GM12878 (cell line): ENCODE data around the gene TSPAN5. TPM values are rescaled to one million over a fixed set of nuclear protein-coding genes. Genes with fewer than 3 reads are reported as not detected.

Experiments
- HCFC1 ChIP-seq: fragments of 150-350 bp; IDR thresholded peaks from 2 replicates; pipeline ENCODE4 v1.6.1; 2014; ENCODE audit warnings: low read length
- HDAC2 ChIP-seq: fragments of 200-600 bp; sonication (generic); IDR thresholded peaks from 2 replicates; pipeline ENCODE4 v1.6.1; 2017
- HDGF ChIP-seq: fragments of 450-650 bp; IDR thresholded peaks from 2 replicates; pipeline ENCODE4 v1.6.1; 2016; ENCODE audit warnings: antibody characterized with exemption
- KLF5 ChIP-seq: fragments of 450-650 bp; IDR thresholded peaks from 2 replicates; pipeline ENCODE4 v1.6.1; 2014; ENCODE audit warnings: mild to moderate bottlenecking; ENCODE audit not compliant: partially characterized antibody
- MEF2A ChIP-seq: IDR thresholded peaks from 2 replicates; pipeline ENCODE4 v1.6.1; 2011; ENCODE audit warnings: low read depth, mild to moderate bottlenecking, low read length, moderate library complexity; ENCODE audit not compliant: insufficient read depth
- MXI1 ChIP-seq: fragments of 150-350 bp; IDR thresholded peaks from 2 replicates; pipeline ENCODE4 v1.6.1; 2011; ENCODE audit warnings: low read depth, mild to moderate bottlenecking, inconsistent platforms, low read length, improper control_type of control experiment
- NBN ChIP-seq: fragments of 450-650 bp; IDR thresholded peaks from 2 replicates; pipeline ENCODE4 v1.6.1; 2016
- NFYA ChIP-seq: IDR thresholded peaks from 2 replicates; pipeline ENCODE4 v1.6.1; 2011; ENCODE audit warnings: low read depth, mild to moderate bottlenecking, low read length, improper control_type of control experiment, borderline replicate concordance
- NR2C1 ChIP-seq: fragments of 450-650 bp; IDR thresholded peaks from 2 replicates; pipeline ENCODE4 v1.6.1; 2017; ENCODE audit warnings: antibody characterized with exemption, mild to moderate bottlenecking, moderate library complexity
- SUPT20H ChIP-seq: IDR thresholded peaks from 2 replicates; pipeline ENCODE4 v1.6.1; 2011; ENCODE audit warnings: low read depth, mild to moderate bottlenecking, low read length, moderate library complexity, borderline replicate concordance; ENCODE audit not compliant: control insufficient read depth
- ZNF622 ChIP-seq: fragments of 450-650 bp; IDR thresholded peaks from 2 replicates; pipeline ENCODE4 v1.6.1; 2017; ENCODE audit warnings: mild to moderate bottlenecking, inconsistent platforms
- ZZZ3 ChIP-seq: IDR thresholded peaks from 2 replicates; pipeline ENCODE4 v1.6.1; 2011; ENCODE audit warnings: low read depth; ENCODE audit not compliant: control insufficient read depth, insufficient read length
- polyA plus RNA-seq, 11 experiments: library from polyadenylated mRNA; depleted of rRNA in 4 of 11; unstranded in 6 of 11; stranded (reverse) in 5 of 11; fragments of >200 nt; fragmentation: Nextera tagmentation in 4 of 11; fragmentation: Illumina TruSeq in 1 of 11; extraction: Ambion mirVana in 4 of 11; extraction: Trizol in 1 of 11; gene quantifications; 1 replicate in 1 of 11; 2 replicates in 10 of 11; pipeline versions ENCODE4 v1.2.1 to v1.2.3, GENCODE V29; 2011 to 2016; ENCODE audit warnings: inconsistent platforms in 2 of 11, missing spikeins in 2 of 11, low read depth in 1 of 11
- total RNA-seq, 4 experiments: library from RNA; depleted of rRNA in 3 of 4; stranded (reverse); fragments of >200 nt in 3 of 4; fragmentation: Illumina TruSeq in 1 of 4; extraction: Trizol in 1 of 4; gene quantifications; 2 replicates each; pipeline versions ENCODE4 v1.2.1 to v1.2.3, GENCODE V29; 2013 to 2021
- TF ChIP-seq, protein P1 (sequence below), 3 experiments: IDR thresholded peaks in 2 of 3; conservative IDR thresholded peaks in 1 of 3; 2 replicates each; pipeline ENCODE4 v1.5.1; 2011; ENCODE audit warnings: low read depth in 3 of 3, low read length in 3 of 3, mild to moderate bottlenecking in 3 of 3, control low read depth in 2 of 3, moderate library complexity in 2 of 3, inconsistent platforms in 1 of 3, mixed read lengths in 1 of 3; ENCODE audit not compliant: control insufficient read depth in 2 of 3, insufficient read depth in 1 of 3; ENCODE audit errors: extremely low read depth in 1 of 3
- TF ChIP-seq, protein P2 (sequence below): fragments of 450-650 bp; IDR thresholded peaks from 2 replicates; pipeline ENCODE4 v1.6.1; 2017; ENCODE audit warnings: low read depth, mild to moderate bottlenecking, moderate library complexity
- TF ChIP-seq, protein P3 (sequence below): fragments of 450-650 bp; IDR thresholded peaks from 2 replicates; pipeline ENCODE4 v1.6.1; 2018; ENCODE audit warnings: mild to moderate bottlenecking, low read depth, moderate library complexity; ENCODE audit not compliant: partially characterized antibody

Gene TSPAN5
- total and polyA plus RNA-seq, 10 of the 15 experiments (the other 5 are each of a cell fraction or from before 2014, with no cell fraction given): 0.09 to 8.2 (median 0.27) TPM

DNA sequence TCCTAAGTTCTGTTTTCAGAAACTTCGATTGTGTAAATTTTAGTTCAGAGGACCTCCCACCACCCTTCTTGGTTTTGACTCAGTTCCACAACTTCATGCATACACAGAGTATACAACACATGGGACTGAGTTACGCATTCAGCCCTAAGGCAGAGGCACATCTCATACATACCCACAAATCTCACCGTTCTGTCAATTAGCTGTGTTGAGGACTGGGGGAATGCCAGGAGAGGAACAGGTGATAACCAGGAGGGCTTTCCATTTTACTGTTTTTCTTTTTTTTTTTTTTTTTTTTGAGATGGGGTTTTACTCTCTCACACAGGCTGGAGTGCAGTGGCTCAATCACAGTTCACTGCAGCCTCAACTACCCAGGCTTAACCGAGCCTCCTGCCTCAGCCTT is 150.2 kb downstream of the TSPAN5 start (continued):
- TF ChIP-seq, protein P1, sequence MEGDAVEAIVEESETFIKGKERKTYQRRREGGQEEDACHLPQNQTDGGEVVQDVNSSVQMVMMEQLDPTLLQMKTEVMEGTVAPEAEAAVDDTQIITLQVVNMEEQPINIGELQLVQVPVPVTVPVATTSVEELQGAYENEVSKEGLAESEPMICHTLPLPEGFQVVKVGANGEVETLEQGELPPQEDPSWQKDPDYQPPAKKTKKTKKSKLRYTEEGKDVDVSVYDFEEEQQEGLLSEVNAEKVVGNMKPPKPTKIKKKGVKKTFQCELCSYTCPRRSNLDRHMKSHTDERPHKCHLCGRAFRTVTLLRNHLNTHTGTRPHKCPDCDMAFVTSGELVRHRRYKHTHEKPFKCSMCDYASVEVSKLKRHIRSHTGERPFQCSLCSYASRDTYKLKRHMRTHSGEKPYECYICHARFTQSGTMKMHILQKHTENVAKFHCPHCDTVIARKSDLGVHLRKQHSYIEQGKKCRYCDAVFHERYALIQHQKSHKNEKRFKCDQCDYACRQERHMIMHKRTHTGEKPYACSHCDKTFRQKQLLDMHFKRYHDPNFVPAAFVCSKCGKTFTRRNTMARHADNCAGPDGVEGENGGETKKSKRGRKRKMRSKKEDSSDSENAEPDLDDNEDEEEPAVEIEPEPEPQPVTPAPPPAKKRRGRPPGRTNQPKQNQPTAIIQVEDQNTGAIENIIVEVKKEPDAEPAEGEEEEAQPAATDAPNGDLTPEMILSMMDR (IDR thresholded peaks at IDR 0.05 in 2 of 3, conservative IDR thresholded peaks at IDR 0.05 in 1 of 3; ENCODE audit: control insufficient read depth in 2 of 3, extremely low read depth in 1 of 3, insufficient read depth in 1 of 3, low read depth in 3 of 3, low read length in 3 of 3): no peak
- no peak for TF ChIP-seq NR2C1
- TF ChIP-seq HDAC2: no peak
- TF ChIP-seq, protein P2, sequence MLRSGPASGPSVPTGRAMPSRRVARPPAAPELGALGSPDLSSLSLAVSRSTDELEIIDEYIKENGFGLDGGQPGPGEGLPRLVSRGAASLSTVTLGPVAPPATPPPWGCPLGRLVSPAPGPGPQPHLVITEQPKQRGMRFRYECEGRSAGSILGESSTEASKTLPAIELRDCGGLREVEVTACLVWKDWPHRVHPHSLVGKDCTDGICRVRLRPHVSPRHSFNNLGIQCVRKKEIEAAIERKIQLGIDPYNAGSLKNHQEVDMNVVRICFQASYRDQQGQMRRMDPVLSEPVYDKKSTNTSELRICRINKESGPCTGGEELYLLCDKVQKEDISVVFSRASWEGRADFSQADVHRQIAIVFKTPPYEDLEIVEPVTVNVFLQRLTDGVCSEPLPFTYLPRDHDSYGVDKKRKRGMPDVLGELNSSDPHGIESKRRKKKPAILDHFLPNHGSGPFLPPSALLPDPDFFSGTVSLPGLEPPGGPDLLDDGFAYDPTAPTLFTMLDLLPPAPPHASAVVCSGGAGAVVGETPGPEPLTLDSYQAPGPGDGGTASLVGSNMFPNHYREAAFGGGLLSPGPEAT: peak; percentile 58; the same call in 1 of the 2 replicates
- TF ChIP-seq ZZZ3: no peak
- TF ChIP-seq ZNF622: no peak
- TF ChIP-seq KLF5: no peak
- TF ChIP-seq HDGF: no peak
- TF ChIP-seq MXI1: no peak
- TF ChIP-seq, protein P3, sequence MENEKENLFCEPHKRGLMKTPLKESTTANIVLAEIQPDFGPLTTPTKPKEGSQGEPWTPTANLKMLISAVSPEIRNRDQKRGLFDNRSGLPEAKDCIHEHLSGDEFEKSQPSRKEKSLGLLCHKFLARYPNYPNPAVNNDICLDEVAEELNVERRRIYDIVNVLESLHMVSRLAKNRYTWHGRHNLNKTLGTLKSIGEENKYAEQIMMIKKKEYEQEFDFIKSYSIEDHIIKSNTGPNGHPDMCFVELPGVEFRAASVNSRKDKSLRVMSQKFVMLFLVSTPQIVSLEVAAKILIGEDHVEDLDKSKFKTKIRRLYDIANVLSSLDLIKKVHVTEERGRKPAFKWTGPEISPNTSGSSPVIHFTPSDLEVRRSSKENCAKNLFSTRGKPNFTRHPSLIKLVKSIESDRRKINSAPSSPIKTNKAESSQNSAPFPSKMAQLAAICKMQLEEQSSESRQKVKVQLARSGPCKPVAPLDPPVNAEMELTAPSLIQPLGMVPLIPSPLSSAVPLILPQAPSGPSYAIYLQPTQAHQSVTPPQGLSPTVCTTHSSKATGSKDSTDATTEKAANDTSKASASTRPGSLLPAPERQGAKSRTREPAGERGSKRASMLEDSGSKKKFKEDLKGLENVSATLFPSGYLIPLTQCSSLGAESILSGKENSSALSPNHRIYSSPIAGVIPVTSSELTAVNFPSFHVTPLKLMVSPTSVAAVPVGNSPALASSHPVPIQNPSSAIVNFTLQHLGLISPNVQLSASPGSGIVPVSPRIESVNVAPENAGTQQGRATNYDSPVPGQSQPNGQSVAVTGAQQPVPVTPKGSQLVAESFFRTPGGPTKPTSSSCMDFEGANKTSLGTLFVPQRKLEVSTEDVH: no peak
- no peak for TF ChIP-seq HCFC1
- TF ChIP-seq NBN: 0 out of 2 replicates have a peak, but pooled peaks have one; percentile 24
- no peak for TF ChIP-seq MEF2A
- TF ChIP-seq SUPT20H: no peak
- no peak for TF ChIP-seq NFYA
